Activated CD4-positive, alpha-beta T cell treated with anti-CD3 and anti-CD28 coated beads, Interleukin-2, amount 50 U/mL, for 16 hours (primary cell): ENCODE results near the gene PPTC7.
A peak's percentile ranks its signal among the peaks of the same experiment; 100 is the strongest.
"Not testable (repeated sequence)": the region's sequence is repeated elsewhere in the genome, so short reads cannot be mapped to it uniquely, and the experiment has no call there.

Experiments
- DNase-seq: peaks from one replicate; pipeline ENCODE4 v3.0.0-alpha.2; 2020

The PPTC7 gene

DNA sequence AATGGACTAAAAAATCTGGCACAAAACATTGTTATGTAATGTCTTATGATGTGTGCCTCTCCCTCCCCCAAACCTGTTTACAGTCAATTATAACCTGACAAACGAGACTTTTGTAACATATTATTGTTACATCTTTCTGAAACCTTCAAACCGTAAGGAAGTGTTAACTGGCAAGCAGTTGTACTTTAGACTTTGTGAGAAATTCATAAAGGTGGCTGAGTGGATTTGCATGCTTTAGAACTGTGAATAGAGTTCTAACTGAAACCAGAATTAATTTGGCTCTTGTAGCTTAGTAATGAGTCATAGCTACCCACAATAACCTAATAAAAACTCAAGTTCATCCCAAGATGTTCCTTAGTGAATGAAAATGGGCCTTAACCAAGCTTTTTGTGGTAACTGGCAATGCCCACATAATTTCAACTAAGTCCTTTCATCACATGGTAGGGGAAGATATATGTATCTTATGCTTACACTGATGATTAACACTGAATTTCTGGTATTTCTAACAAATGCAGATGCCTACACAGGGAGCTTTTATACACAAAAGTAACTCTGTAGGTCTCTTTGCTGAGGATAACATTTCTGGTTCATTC, 51.3 kb downstream of the PPTC7 start:
- DNase-seq: peak; percentile 41

DNA sequence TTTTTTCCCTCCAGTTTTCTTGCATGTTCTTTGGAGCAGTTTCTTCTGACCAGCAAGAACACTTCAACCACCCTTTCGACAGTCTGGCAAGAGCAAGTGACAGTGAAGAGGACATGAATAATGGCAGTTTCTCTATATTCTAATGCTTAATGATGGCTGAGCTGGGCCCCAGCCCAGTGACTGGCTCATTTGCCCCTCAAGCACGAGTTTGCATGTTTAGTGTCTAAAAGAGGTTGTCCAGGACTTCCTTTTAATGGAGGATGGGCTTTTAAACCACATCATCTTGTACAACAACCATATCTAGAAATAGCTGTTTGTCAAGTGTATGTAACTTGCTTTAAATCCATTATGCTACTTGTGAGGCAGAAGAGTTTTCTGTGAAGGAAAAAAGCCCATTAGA, 52.6 kb downstream of the PPTC7 start:
- DNase-seq: no peak

DNA sequence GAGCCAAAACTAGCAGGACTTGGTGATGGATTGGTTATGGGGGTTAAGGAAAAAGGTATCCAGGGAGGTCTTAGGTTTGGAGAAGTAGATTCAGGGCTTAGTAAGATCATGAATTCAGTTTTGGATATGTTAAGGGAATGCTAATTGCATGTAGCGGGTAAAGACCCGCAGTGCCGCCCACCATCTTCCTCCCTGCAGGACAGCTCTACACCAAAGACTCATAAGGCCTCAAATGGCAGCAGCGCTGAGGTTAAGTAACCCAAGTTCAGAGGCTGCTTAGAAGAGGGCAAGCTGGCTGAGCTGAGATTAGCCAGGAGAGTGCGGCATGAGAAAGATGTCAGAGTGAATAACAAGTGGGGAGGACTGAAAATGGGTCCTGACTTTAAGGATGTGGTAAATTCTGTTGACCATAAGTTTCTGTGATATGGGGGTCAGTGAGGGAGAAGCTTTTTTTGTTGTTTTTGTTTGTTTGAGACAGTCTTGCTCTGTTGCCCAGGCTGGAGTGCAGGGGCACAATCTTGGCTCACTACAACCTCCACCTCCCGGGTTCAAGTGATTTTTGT, 54.8 kb downstream of the PPTC7 start:
- no peak for DNase-seq

DNA sequence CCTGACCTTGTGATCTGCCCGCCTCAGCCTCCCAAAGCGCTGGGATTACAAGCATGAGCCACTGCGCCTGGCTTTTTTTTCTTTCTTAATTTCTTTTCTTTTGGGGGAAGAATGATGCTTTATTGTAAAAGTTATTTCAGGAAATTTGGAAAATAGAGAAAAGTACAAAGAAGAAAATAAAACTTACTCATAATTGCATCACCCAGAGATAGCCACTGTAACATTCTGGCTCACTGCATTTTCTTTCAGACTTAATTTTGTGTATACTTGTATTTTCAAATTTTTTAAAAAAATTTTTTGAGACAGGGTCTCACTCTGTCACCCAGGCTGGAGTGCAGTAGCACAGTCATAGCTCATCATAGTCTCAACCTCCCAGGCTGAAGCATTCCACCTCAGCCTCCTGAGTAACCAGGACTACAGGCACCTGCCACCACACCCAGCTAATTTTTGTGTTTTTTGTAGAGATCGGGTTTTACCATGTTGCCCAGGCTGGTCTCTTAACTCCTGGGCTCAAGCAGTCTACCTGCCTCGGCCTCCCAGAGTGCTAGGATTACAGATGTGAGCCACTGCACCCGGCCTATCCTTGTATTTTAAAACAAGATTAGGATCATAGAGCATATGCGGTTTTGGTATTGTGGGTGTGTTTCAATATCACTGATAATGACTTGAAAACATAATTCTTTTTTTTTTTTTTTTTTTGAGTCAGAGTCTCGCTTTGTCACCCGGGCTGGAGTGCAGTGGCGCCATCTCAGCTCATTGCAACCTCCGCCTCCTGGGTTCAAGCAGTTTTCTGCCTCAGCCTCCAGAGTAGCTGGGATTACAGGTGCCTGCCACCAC, 62.0 kb downstream of the PPTC7 start:
- peak; percentile 59 for DNase-seq

DNA sequence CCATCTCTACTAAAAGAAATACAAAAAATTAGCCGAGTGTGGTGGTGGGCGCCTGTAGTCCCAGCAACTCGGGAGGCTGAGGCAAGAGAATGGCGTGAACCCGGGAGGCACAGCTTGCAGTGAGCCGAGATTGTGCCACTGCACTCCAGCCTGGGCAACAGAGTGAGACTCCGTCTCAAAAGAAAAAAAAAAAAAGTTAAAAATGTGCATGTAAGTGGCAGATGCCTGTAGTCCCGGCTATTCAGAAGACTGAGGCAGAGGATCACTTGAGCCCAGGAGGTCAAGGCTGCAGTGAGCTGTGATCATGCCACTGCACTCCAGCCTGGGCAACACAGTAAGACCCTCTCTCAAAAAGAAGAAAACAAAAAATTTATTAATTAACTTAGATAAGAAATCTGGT, 65.1 kb downstream of the PPTC7 start:
- not testable (repeated sequence) for DNase-seq

DNA sequence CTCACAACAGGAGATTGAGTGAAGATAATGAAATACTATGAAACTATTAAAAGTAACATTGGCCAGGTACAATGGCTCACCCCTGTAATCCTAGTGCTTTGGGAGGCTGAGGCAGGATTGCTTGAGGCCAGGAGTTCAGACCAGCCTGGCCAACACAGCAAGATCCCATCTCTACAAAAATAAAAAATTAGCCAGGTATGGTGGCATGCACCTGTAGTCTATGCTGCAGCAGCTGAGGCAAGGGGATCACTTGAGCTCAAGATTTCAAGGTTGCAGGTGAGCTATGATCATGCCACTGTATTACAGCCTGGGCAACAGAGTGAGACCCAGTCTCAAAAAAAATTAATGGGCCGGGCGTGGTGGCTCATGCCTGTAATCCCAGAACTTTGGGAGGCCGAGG, 66.1 kb downstream of the PPTC7 start:
- no peak for DNase-seq

DNA sequence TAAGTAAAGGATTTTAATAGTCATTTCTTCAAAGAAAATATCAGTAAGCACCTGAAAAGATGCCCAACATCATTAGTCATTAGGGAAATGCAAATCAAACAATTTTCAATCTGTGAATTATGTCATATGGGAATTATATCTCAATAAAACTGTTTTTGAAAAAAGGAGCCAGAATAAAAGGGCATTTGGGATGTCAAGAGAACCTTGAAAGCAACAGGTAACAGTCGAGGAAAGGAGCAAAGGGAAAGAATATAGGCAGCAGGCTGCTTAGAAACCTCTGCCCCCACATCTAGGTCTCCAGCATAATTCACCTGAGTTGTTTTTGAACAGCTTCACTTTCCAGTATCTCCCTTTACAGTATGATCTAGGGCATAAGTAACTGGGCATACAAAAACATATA, 68.8 kb downstream of the PPTC7 start:
- DNase-seq: no peak

DNA sequence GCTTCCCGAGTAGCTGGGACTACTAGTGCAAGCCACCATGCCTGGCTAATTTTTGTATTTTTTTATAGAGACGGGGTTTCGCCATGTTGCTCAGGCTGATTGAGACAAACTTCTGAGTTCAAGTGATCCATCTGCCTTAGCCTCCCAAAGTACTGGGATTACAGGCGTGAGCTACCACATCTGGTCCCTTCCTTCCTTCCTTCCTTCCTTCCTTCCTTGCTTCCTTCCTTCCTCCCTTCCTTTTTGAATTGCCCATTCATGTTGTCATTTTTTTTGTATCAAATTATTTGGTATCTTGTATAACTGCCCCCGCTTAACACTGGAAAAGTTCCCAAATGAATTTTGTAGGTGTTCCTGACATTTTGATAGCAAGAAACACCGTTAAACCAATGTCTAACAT, 69.3 kb downstream of the PPTC7 start:
- DNase-seq: no peak

DNA sequence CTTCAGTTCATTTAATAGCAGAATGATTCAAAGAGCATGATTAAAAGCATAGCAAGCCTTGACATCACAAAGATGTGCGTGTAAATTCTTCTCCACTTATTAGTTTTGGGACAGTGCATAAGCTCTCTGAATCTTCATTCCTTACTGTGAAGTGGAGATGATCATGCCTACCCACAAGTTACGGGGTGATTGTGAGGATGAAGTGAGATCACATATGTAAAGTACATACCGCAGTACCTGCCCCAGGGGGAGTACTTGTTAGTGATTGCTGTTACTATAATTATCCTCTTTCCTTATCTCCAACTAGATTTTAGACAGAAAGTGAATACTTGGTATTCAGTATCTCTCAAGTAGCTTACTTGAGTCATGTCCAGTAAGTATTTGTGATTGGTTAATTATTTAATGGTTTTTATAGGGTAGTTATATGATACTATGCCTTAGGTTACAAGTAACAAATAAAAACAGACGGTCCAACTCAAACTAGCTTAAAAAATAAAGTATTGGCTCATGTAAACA, 75.0 kb downstream of the PPTC7 start:
- no peak for DNase-seq

DNA sequence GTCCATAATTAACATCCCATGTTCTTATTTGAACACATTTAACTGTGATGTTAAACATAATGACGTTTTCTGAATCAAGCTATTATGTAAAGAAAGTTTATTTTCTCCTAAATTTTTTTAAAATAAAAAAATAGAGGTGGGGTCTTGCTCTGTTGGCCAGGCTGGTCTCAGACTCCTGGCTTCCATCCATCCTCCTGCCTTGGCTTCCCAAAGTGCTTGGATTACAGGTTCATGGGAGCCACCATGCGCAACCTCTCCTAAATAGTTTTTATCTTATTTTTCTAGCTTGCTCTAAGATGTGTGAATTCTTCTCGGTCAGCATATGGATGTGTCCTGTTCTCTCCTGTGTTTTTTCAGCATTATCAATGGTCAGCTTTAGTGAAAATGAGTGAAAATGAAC, 77.8 kb downstream of the PPTC7 start:
- DNase-seq: no peak

GRCh38 chr12:110503432-110503831, 79.7 kb downstream of the PPTC7 start:
- DNase-seq: no peak

- peak; percentile 99 for DNase-seq
These were observed 81.1 kb downstream of the PPTC7 start, which contains the start of the genes RAD9B and VPS29 for GRCh38 chr12:110501752-110502738. TSS of gene RAD9B (plus strand) at chr12:110502331. CDS start at chr12:110502338, 7 bp downstream. TSS of gene VPS29 (minus strand) at chr12:110502111. CDS start at chr12:110502051, 60 bp downstream.

DNA sequence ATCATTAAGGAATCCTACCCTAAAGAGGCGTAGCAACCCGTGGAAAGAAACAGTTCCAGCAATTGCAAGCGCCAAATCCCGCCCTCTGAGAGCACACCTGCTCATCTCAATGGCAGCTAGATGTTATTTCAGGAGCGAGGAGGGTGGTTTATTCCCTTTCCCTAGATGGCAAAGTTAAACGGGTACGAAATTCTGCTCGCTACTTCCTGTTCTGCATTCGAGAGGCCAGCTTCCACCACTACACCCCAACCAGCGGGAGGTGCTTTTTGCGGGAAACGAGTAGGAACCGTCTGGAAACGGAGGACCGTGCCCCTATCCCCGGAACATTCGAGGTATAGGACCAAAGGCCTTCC, 81.7 kb downstream of the PPTC7 start:
- peak; percentile 42 for DNase-seq

- DNase-seq: no peak
These were observed 84.0 kb downstream of the PPTC7 start for GRCh38 chr12:110498984-110499706.
